PC-9 (cell line): ENCODE results near the gene B4GALT7.

Experiments
- CTCF ChIP-seq: fragments of 200-600 bp; sonication (generic); conservative IDR thresholded peaks from 2 replicates; pipeline ENCODE4 v1.6.1; 2017; ENCODE audit warnings: mixed run types, antibody characterized with exemption, mild to moderate bottlenecking, moderate library complexity
- EZH2 ChIP-seq: fragments of 200-600 bp; sonication (generic); IDR thresholded peaks from 2 replicates; pipeline ENCODE4 v1.8.0; 2017; ENCODE audit warnings: antibody characterized with exemption, low read depth

GRCh38 chr5:177553671-177554429 lies 46.1 kb upstream of the B4GALT7 start:
- TF ChIP-seq CTCF (no peak), EZH2 (no peak)
